T-helper 17 cell (primary cell): ENCODE data around the gene DBR1. TPM values are rescaled to one million over a fixed set of nuclear protein-coding genes. Genes with fewer than 3 reads are reported as not detected.

Source experiments
- ATAC-seq: fragments of 150-1000 bp; cut with Tn5 transposase; 2 replicates; pipeline ENCODE4 v1.10.0; 2021; ENCODE audit warnings: mild to moderate bottlenecking, moderate library complexity
- DNase-seq, 3 donors: peaks; one replicate each; pipeline versions ENCODE4 v3.0.0 to v3.0.0-alpha.2; 2020 to 2021
- H3K9me3 ChIP-seq: one replicate; pipeline ENCODE4 v1.7.0; 2013; ENCODE audit warnings: low read length, mild to moderate bottlenecking; ENCODE audit not compliant: control insufficient read depth, poor library complexity, severe bottlenecking
- H3K27ac Mint-ChIP-seq: one replicate; pipeline ENCODE4 v1.8.0; 2022; ENCODE audit warnings: mild to moderate bottlenecking, moderate library complexity, mixed read lengths
- H3K27me3 Mint-ChIP-seq: one replicate; pipeline ENCODE4 v1.8.0; 2022; ENCODE audit warnings: mixed read lengths
- H3K36me3 Mint-ChIP-seq: one replicate; pipeline ENCODE4 v1.8.0; 2022; ENCODE audit warnings: low read depth, mixed read lengths
- H3K4me1 Mint-ChIP-seq: one replicate; pipeline ENCODE4 v1.8.0; 2022; ENCODE audit warnings: mild to moderate bottlenecking, mixed read lengths
- H3K4me3 Mint-ChIP-seq: one replicate; pipeline ENCODE4 v1.8.0; 2022; ENCODE audit warnings: mild to moderate bottlenecking, moderate library complexity, mixed read lengths
- total RNA-seq, 4 donors: library from RNA in 2 of 4; stranded (reverse) in 2 of 4; gene quantifications; one replicate each; pipeline ENCODE4 v1.2.3 and lab custom pipeline; 2022 to 2026

DBR1 gene, protein sequence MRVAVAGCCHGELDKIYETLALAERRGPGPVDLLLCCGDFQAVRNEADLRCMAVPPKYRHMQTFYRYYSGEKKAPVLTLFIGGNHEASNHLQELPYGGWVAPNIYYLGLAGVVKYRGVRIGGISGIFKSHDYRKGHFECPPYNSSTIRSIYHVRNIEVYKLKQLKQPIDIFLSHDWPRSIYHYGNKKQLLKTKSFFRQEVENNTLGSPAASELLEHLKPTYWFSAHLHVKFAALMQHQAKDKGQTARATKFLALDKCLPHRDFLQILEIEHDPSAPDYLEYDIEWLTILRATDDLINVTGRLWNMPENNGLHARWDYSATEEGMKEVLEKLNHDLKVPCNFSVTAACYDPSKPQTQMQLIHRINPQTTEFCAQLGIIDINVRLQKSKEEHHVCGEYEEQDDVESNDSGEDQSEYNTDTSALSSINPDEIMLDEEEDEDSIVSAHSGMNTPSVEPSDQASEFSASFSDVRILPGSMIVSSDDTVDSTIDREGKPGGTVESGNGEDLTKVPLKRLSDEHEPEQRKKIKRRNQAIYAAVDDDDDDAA
- total RNA-seq = 10 to 100 TPM; 19.5 TPM
- 47.0 to 51.0 reads per million in 2 donors for total RNA-seq (lab: John Stamatoyannopoulos, UW)

DNA sequence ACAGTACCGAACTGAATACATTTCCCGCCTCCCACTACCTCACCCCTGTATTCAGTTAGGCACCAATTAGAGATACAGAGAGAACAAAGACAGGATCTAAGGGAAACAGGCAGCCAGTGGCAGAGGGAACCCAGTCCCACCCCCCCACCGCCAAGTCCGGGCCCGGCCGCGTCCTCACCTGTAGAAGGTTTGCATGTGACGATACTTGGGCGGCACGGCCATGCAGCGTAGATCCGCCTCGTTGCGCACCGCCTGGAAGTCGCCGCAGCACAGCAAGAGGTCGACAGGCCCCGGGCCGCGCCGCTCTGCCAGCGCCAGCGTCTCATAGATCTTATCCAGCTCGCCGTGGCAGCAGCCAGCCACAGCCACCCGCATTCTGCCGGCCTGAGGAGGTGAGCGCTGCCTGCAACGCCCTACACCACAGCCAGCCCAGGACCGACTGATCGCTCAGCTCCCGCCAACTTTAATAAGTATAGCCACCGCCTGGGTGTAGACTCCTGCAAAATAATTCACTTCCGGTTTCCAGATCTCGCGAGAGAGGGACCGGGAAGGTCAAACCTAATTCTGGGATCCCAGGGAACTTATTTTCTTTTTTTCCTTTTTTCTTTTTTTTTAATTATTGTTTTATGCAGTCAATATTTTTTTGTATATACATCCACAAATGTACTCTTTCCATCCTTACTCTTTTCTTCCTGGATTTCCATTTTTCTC lies at the start of gene DBR1:
TSS of gene DBR1 (minus strand) at position 501 of the 711 bp plus-strand sequence. CDS start at position 375, 126 bp downstream.
- peak within 1 kb of the TSS; percentile 93 for H3K4me3 Mint-ChIP-seq

DNA sequence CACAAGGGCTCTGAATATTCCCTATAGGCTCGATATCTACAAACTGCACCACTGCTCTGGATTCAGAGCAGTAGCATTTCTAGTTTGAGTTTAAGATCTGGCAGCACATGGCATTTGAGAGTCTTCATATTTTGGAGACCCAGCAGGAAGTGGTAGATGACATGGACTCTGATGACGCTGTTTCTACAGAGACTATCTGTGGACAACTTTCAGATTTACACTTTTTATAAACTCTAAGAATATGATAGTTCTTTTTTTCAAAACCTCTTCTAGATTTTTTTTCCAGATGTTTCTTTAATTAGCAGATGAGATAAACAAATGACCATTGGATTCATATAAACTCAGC lies 48.2 kb upstream of the DBR1 start:
- DNase-seq (no peak), ATAC-seq (no peak)
- no peaks in the 10 kb centered on the region for H3K9me3 ChIP-seq
- Mint-ChIP-seq H3K27me3 (no peaks in the 10 kb centered on the region), H3K4me1 (peaks cover 42% of the 10 kb centered on the region), H3K4me3 (no peak overlapping the region), H3K36me3 (peaks cover 10% of the 10 kb centered on the region), H3K27ac (peak overlapping the region; percentile 41)

More for the DNA sequence above, at the start of gene DBR1:
- Mint-ChIP-seq H3K27me3 (no peaks in the 10 kb centered on the region), H3K27ac (peak within 1 kb of the TSS; percentile 95), H3K4me1 (peaks cover 23% of the 10 kb centered on the region), H3K36me3 (no peaks in the 10 kb centered on the region)
- peak; percentile 90 for ATAC-seq
- DNase-seq = peak; percentile 51 to 58 (median 51)
- H3K9me3 ChIP-seq = no peaks in the 10 kb centered on the region

DNA sequence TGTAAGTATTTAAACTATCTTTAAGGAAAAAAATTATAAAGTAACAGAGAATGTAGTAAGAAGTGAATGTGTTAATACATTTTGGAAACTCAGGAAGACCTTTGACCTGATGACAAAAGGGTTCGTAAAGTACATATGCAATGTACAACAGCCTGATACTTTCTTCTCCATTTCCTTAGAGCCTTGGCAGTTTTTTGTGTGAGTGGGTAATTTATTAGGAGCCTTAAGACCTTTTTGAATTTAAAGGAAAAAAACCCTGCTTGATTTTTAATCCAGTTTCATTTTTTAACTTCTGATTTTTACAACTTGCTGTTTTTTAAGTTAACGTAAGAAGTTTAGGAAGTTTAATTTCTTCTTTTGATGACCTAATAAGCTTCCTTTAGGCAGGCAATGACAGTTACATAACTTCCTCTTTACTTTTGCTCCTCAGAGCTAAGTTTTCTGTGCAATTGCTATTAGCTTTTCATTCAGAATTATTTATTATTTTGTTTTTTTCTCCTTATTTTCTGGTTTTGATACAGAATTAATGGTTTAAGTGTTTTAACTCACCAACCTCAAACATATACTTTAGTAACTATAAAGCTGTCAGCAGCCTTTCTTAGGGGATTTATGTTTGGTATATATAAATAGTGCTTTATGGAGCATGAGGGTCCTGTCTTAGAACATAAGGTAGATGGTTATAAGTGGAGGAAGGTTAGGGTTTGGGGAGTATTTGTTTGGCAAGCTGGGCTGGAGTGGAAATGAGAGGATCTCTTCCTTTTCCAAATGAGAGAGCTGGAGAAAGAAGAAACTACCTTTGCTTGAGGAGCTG lies 47.6 kb upstream of the DBR1 start:
- no peaks in the 10 kb centered on the region for H3K9me3 ChIP-seq
- Mint-ChIP-seq H3K27ac (peak overlapping the region; percentile 41), H3K36me3 (peaks cover 10% of the 10 kb centered on the region), H3K4me1 (peaks cover 43% of the 10 kb centered on the region), H3K27me3 (no peaks in the 10 kb centered on the region), H3K4me3 (no peak overlapping the region)
- no peak for DNase-seq
- no peak for ATAC-seq

DNA sequence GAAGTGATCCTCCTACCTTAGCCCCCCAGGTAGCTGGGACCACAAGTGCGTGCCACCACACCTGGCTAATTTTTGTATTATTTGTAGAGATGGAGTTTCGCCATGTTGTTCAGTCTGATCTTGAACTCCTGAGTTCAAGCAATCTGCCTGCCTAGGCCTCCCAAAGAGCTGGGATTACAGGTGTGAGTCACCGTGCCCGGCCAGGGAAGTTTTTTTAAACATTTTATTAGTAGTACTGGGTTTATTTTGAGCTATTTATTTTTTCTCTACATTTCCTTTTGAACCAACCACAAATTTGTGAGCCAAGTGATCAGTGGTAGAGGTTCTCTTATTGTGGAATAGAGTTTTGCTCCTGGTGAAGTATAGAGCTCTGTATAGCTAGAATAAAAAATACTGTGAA lies 46.1 kb upstream of the DBR1 start:
- Mint-ChIP-seq H3K4me3 (no peak overlapping the region), H3K36me3 (peaks cover 3% of the 10 kb centered on the region), H3K4me1 (peaks cover 35% of the 10 kb centered on the region), H3K27ac (no peak overlapping the region), H3K27me3 (no peaks in the 10 kb centered on the region)
- H3K9me3 ChIP-seq = no peaks in the 10 kb centered on the region
- ATAC-seq (no peak), DNase-seq (no peak)

DNA sequence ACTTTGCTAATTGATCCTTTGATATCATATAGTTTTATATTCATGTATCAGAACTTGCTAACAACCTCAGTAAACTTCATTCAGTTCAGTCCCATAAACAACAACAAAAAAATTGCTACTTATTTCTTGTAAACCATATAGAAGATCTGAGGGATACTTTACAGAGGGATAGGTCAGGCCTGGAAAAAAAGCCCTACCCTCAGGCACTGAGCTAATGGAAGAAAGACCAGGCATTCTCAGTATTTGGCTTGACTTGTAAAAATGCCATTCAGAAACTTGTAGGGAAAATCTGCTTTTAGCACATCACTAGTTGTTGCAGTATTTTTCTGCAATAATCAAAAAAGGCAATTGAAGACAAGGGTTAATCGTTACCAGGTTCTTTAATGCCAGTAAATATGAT lies 45.5 kb upstream of the DBR1 start:
- H3K27ac Mint-ChIP-seq = peak overlapping the region; percentile 83
- DNase-seq (no peak), ATAC-seq (no peak)
- no peaks in the 10 kb centered on the region for H3K9me3 ChIP-seq
- no peaks in the 10 kb centered on the region for H3K27me3 Mint-ChIP-seq
- H3K36me3 Mint-ChIP-seq = peaks cover 3% of the 10 kb centered on the region
- H3K4me1 Mint-ChIP-seq = peaks cover 35% of the 10 kb centered on the region
- H3K4me3 Mint-ChIP-seq = no peak overlapping the region

DNA sequence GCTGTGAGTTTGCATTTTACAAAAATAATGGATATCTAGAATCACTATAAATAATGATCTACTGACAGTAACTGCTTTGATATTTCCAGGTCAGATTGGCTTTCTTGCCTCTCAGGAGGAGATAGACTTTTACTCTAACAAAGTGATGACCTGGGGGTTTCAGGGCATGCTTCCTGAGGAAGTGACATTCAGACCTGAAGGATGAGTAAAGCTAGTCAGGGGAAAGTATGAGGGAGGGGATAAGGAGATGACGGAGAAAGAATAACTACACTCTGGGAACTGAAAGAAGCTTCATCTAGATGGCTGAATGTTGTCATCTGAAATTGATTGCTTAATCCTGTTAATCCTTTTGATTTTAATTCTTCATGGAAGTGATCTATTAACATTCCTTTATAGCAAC lies 44.5 kb upstream of the DBR1 start:
- DNase-seq = no peak
- H3K27me3 Mint-ChIP-seq = no peaks in the 10 kb centered on the region
- H3K36me3 Mint-ChIP-seq = peaks cover 3% of the 10 kb centered on the region
- H3K4me3 Mint-ChIP-seq = no peak overlapping the region
- peaks cover 35% of the 10 kb centered on the region for H3K4me1 Mint-ChIP-seq
- H3K27ac Mint-ChIP-seq = peak overlapping the region; percentile 83
- ATAC-seq = no peak
- H3K9me3 ChIP-seq = no peaks in the 10 kb centered on the region

DNA sequence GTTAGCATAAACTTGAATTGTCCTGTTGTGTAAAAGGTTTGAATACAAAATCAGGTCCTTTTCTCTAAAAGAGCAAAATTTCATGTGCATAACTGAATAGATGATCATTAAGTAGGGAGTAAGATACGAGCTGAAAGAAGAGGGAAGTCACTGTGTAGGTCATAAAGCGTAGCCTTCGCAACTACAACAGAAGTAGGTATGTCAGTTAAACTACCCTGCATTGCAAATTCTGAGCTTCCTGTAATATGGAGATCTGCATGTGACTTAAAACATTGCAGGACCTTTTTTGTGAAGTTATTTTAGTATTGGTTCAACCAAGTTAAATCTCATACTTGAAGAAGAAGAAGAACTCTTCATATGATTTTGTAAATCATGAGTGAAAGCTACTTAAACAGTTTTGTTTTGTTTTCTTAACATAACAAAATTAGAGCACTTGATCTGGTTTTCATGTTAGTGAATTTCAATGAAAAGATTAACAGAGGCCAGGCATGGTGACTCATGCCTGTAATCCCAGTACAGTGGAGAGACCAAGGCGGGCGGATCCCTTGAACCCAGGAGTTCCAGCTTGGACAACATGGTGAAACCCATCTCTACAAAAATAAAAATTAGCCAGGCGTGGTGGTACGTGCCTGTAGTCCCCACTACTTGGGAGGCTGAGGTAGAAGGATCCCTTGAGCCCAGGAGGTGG lies 38.8 kb upstream of the DBR1 start:
- H3K9me3 ChIP-seq = no peaks in the 10 kb centered on the region
- ATAC-seq (no peak), DNase-seq (no peak)
- no peaks in the 10 kb centered on the region for H3K27me3 Mint-ChIP-seq
- H3K27ac Mint-ChIP-seq = no peak overlapping the region
- no peak overlapping the region for H3K4me3 Mint-ChIP-seq
- H3K4me1 Mint-ChIP-seq = peaks cover 17% of the 10 kb centered on the region
- H3K36me3 Mint-ChIP-seq = no peaks in the 10 kb centered on the region

DNA sequence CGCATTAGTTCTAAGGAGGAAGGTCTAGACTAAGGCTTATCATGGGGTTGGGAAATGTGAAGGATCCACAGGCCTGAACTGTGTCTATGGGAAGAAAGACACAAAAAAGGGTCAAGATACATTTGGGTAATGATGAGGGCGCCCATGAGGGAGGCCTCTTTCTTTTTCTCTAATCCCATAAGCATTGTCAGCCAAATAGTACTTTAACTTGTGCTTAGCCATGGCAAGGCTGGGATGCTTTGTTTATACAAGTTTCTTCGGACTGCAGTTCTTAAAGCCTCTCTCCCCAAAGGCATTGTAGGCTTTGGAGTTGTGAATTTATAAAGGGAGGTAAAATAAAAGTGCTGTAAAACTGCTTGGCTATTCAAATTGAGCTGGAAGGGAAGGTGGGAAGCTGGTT lies 35.8 kb upstream of the DBR1 start:
- no peaks in the 10 kb centered on the region for H3K9me3 ChIP-seq
- ATAC-seq (no peak), DNase-seq (no peak)
- Mint-ChIP-seq H3K4me1 (peaks cover 23% of the 10 kb centered on the region), H3K36me3 (peaks cover 2% of the 10 kb centered on the region), H3K4me3 (no peak overlapping the region), H3K27ac (no peak overlapping the region), H3K27me3 (no peaks in the 10 kb centered on the region)

DNA sequence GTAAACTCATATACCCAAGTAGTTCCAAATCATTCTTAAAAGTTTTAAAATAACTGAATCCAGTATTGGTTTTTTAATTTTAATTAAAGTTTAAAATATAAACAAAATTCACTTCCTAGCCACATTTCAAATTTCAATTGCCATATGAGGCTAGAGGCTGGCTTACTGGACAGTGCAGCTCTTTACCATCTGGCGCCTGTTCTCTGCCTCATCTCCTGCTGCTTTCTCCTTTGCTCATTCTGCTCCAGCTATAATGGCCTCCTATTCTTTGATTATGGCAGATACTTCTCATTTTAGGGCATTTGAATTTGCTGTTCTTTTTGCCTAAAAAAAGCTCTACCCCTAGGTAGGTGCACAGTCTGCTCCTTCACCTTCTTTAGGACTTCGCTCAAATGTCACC lies 31.5 kb upstream of the DBR1 start:
- Mint-ChIP-seq H3K4me3 (no peak overlapping the region), H3K27me3 (no peaks in the 10 kb centered on the region), H3K36me3 (peaks cover 8% of the 10 kb centered on the region), H3K4me1 (peaks cover 37% of the 10 kb centered on the region), H3K27ac (no peak overlapping the region)
- ATAC-seq = no peak
- DNase-seq = no peak
- no peaks in the 10 kb centered on the region for H3K9me3 ChIP-seq

DNA sequence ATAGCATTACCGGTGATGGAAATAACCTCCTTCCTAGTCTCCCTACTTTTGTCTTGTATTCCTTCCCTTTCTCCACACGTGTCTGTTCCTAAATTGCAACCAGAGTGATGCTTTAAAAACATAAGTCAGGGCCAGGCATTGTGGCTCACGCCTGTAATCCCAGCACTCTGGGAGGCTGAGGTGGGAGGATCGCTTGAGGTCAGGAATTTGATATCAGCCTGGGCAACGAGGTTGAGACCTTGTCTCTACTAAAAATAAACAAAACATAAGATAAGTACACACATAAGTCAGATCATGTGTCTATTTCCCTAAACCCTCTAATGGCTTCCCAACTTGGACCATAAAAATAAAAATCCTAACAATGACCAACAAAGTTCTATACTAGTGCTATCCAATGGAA lies 30.8 kb upstream of the DBR1 start:
- H3K27me3 Mint-ChIP-seq = no peaks in the 10 kb centered on the region
- peaks cover 8% of the 10 kb centered on the region for H3K36me3 Mint-ChIP-seq
- DNase-seq (no peak), ATAC-seq (no peak)
- H3K9me3 ChIP-seq = no peaks in the 10 kb centered on the region
- no peak overlapping the region for H3K4me3 Mint-ChIP-seq
- H3K27ac Mint-ChIP-seq = no peak overlapping the region
- H3K4me1 Mint-ChIP-seq = peaks cover 37% of the 10 kb centered on the region

DNA sequence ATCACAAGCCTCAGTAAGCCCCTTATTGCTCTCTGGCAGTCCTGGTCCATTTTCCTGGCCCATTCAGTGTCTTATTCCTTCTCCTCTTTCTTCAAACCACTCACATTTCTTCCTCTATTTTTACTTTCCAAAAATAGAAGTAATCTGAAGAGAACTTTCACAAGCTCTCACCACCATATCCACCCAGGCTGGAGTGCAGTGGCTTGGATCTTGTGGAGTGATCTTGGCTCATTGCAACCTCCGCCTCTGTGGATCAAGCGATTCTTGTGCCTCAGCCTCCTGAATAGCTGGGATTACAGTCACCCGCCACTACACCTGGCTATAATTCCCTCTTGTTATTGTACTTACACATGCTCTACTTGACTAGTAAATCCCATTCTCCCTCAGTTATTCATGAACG lies 29.2 kb upstream of the DBR1 start:
- no peak for ATAC-seq
- Mint-ChIP-seq H3K27me3 (no peaks in the 10 kb centered on the region), H3K4me3 (no peak overlapping the region), H3K27ac (peak overlapping the region; percentile 71), H3K36me3 (peaks cover 8% of the 10 kb centered on the region), H3K4me1 (peaks cover 47% of the 10 kb centered on the region)
- no peak for DNase-seq
- no peaks in the 10 kb centered on the region for H3K9me3 ChIP-seq

DNA sequence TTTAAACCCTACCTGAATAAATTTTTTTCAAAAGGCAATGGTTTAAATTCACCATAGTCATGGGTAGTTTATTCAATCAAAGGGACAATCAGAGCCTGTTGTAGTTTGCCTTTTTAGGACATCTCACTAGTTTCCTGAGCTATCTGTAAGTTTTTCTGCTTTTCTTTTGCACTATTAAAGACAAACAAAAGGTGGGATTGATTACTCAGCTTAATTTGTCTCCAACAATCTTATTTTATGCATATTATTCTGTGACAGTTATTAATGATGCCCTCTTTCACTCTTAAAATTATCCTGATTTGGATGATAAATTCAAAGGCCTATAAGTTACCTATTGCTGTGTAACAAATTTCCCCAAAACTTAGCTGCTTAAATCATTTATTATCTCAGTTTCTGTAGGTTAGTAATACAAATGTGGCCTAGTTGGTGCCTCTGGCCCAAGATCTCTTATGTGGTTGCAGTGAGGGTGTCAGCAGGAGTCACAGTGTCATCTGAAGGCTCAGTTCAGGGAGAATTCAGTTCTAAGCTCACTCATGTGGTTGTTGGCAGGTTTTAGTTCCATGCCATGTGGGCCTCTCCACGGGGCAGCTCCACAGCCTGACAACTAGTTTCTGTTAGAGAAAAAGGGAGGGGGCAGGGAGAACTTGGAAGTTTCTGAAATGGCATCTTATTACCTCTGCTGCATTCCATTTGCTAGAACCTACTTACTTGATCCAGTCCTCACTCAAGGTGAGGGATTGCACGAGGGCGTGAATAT lies 28.4 kb upstream of the DBR1 start:
- no peaks in the 10 kb centered on the region for H3K27me3 Mint-ChIP-seq
- H3K4me3 Mint-ChIP-seq = no peak overlapping the region
- H3K36me3 Mint-ChIP-seq = peaks cover 8% of the 10 kb centered on the region
- peaks cover 46% of the 10 kb centered on the region for H3K4me1 Mint-ChIP-seq
- no peak for ATAC-seq
- no peaks in the 10 kb centered on the region for H3K9me3 ChIP-seq
- peak overlapping the region; percentile 43 for H3K27ac Mint-ChIP-seq
- no peak for DNase-seq
